ENCODE measurements around the gene NUP210. TPM values are rescaled to one million over a fixed set of nuclear protein-coding genes. Genes with fewer than 3 reads are reported as not detected.

The NUP210 gene
- total RNA-seq = 0.22 TPM in 1 of 2 replicates, not detected in the other

GRCh38 chr3:13420045-13420830, at the start of gene NUP210:
NUP210 (minus strand) TSS chr3:13420322; CDS start chr3:13420226, 96 bp downstream.

Small RNA genes lying within 50 kb of the gene (small RNA-seq; reads per million reads assigned to genes)
- gene AC027124.2 (ENCODE audit: low replicate concordance) = not detected

Other genes starting within 250 kb of the NUP210 start
- 4.7 and 10.7 TPM in 2 replicates for gene HDAC11, start 60.0 kb upstream of the NUP210 start, total RNA-seq
- gene FBLN2, start 128.8 kb upstream of the NUP210 start, total RNA-seq = 32.2 and 251 TPM in 2 replicates

All from placental pericyte (primary cell).